A549 (cell line): Measurements from ENCODE around the gene VPS13D. TPM values are rescaled to one million over a fixed set of nuclear protein-coding genes. Genes with fewer than 3 reads are reported as not detected.

Experiments
- ATAC-seq, 2 experiments: fragments of 200-7000 bp in 1 of 2; fragments of >200 bp in 1 of 2; cut with Nextera tagmentation in 1 of 2; cut with Tn5 transposase in 1 of 2; 3 replicates each; pipeline versions ENCODE4 v1.8.0 to v1.9.1; 2018 to 2020; ENCODE audit warnings: mild to moderate bottlenecking in 1 of 2, moderate library complexity in 1 of 2
- CTCF ChIA-PET: fragments of 300-600 bp; sonication (Branson Sonifier 250); formaldehyde crosslinking; extraction: SDS; loops from one replicate; lab custom pipeline; 2021; ENCODE audit warnings: antibody characterized with exemption, inconsistent platforms; lab: Yijun Ruan, JAX
- POLR2A ChIA-PET: fragments of 350-600 bp; formaldehyde crosslinking; extraction: SDS; loops from one replicate; lab custom pipeline; 2021; ENCODE audit warnings: antibody characterized with exemption, inconsistent platforms; lab: Yijun Ruan, JAX
- DNase-seq, 2 experiments: peaks; one replicate each; pipeline versions ENCODE4 v3.0.0 to v3.0.0-alpha.2; 2011 to 2016; ENCODE audit warnings: low read depth in 1 of 2, low spot score in 1 of 2
- FAIRE-seq: peaks from 2 replicates; lab custom pipeline; 2011; peaks lifted over from hg19 to GRCh38; lab: Jason Lieb, UNC
- H3K27ac ChIP-seq, 2 experiments: fragments of >200 bp; sonication (Bioruptor Twin); formaldehyde crosslinking; 3 replicates each; pipeline ENCODE4 v1.5.1; 2016 to 2017
- H3K4me1 ChIP-seq: fragments of >200 bp; sonication (Bioruptor Twin); formaldehyde crosslinking; 3 replicates; pipeline ENCODE4 v1.6.1; 2016
- H3K4me2 ChIP-seq: fragments of >200 bp; sonication (Bioruptor Twin); formaldehyde crosslinking; 3 replicates; pipeline ENCODE4 v1.6.1; 2016
- H3K4me3 ChIP-seq: fragments of >200 bp; sonication (Bioruptor Twin); formaldehyde crosslinking; 3 replicates; pipeline ENCODE4 v1.5.1; 2016
- H3K9me3 ChIP-seq: fragments of >200 bp; sonication (Bioruptor Twin); formaldehyde crosslinking; 3 replicates; pipeline ENCODE4 v1.6.1; 2016
- BCL3 ChIP-seq: fragments of >200 bp; sonication (Bioruptor Twin); formaldehyde crosslinking; IDR thresholded peaks from 3 replicates; pipeline ENCODE4 v1.6.1; 2016
- EP300 ChIP-seq, 2 experiments: fragments of >200 bp; sonication (Bioruptor Twin); formaldehyde crosslinking; IDR thresholded peaks; 2 replicates in 1 of 2; 3 replicates in 1 of 2; pipeline ENCODE4 v1.6.1; 2016 to 2017
- ESRRA ChIP-seq: fragments of 150-350 bp; IDR thresholded peaks from 2 replicates; pipeline ENCODE4 v1.6.1; 2014; ENCODE audit warnings: mild to moderate bottlenecking, low read length, borderline replicate concordance
- FOSB ChIP-seq: fragments of 250-450 bp; sonication (Bioruptor Pico); IDR thresholded peaks from 2 replicates; pipeline ENCODE4 v1.5.0; 2020; ENCODE audit warnings: mild to moderate bottlenecking, moderate library complexity
- FOXS1 ChIP-seq: fragments of 250-450 bp; sonication (Bioruptor Pico); IDR thresholded peaks from 2 replicates; pipeline ENCODE4 v1.5.0; 2020; ENCODE audit warnings: mild to moderate bottlenecking, moderate library complexity
- GATA3 ChIP-seq: IDR thresholded peaks from 2 replicates; pipeline ENCODE4 v1.6.1; 2012; ENCODE audit warnings: borderline replicate concordance
- HOXB13 ChIP-seq: fragments of 250-450 bp; sonication (Bioruptor Pico); IDR thresholded peaks from 2 replicates; pipeline ENCODE4 v1.5.0; 2020; ENCODE audit warnings: low read depth, mild to moderate bottlenecking, moderate library complexity
- REST ChIP-seq: fragments of 200-600 bp; sonication (generic); IDR thresholded peaks from 2 replicates; pipeline ENCODE4 v1.6.1; 2016; ENCODE audit warnings: antibody characterized with exemption, mild to moderate bottlenecking, moderate library complexity
- RFX5 ChIP-seq: fragments of 450-650 bp; IDR thresholded peaks from 2 replicates; pipeline ENCODE4 v1.7.1; 2014; ENCODE audit warnings: antibody characterized with exemption, mild to moderate bottlenecking, moderate library complexity
- RNF2 ChIP-seq: fragments of 200-600 bp; sonication (generic); IDR thresholded peaks from 2 replicates; pipeline ENCODE4 v1.6.1; 2016; ENCODE audit warnings: low read depth, mild to moderate bottlenecking, antibody characterized with exemption, moderate library complexity, borderline replicate concordance
- USF2 ChIP-seq: fragments of 450-650 bp; IDR thresholded peaks from 2 replicates; pipeline ENCODE4 v1.6.1; 2014; ENCODE audit warnings: antibody characterized with exemption
- ZSCAN20 ChIP-seq: fragments of 250-450 bp; sonication (Bioruptor Pico); IDR thresholded peaks from 2 replicates; pipeline ENCODE4 v1.8.0; 2022; ENCODE audit warnings: mild to moderate bottlenecking, moderate library complexity
- WGBS: methylation state at CpG from one replicate; pipeline ENCODE4 v1.1.6; 2017; ENCODE audit errors: missing lambda C conversion rate; 5-methylcytosine and 5-hydroxymethylcytosine counted together
- polyA plus RNA-seq, 4 experiments: library from polyadenylated mRNA; depleted of rRNA in 3 of 4; stranded (reverse); fragments of >200 nt; fragmentation: RNase III in 1 of 4; extraction: RNeasy Plus Mini Kit Qiagen cat#74134 plus additional on column Dnase treatment in 1 of 4; gene quantifications; 2 replicates in 3 of 4; 3 replicates in 1 of 4; pipeline ENCODE4 v1.2.3, GENCODE V29; 2011 to 2017

VPS13D gene
- polyA plus RNA-seq, 2 of the 4 experiments (the other 2 are of a cell fraction): 5.4 to 15.9 TPM

GRCh38 chr1:12532405-12533315, 302.8 kb downstream of the VPS13D start:
- WGBS: 90% methylated on average over 19 of the region's 19 CpGs
- no peak overlapping the region for H3K4me2 ChIP-seq
- no peak overlapping the region for H3K4me3 ChIP-seq
- no peak for ATAC-seq
- CTCF ChIA-PET: interaction anchor here (0.6 kb wide), 1 partner anchor 38 kb away, joined by 3 read pairs; no protein-coding TSS in a partner anchor
- H3K9me3 ChIP-seq: peaks cover 15% of the 10 kb centered on the region
- DNase-seq: no peak
- H3K4me1 ChIP-seq: peaks cover 32% of the 10 kb centered on the region
- H3K27ac ChIP-seq: peak overlapping the region in 1 of 2 experiments; percentile 56; a peak in 2 of 6 replicates
- POLR2A ChIA-PET: no interaction called here
- FAIRE-seq: no peak
- TF ChIP-seq ZSCAN20 (CRISPR knock-in tag): no peak
- TF ChIP-seq FOXS1 (CRISPR knock-in tag): no peak
- TF ChIP-seq RFX5: no peak
- no peak for TF ChIP-seq USF2
- TF ChIP-seq HOXB13 (CRISPR knock-in tag): no peak
- no peak for TF ChIP-seq EP300 (IDR thresholded peaks at IDR 0.05)
- TF ChIP-seq BCL3: no peak

- 42% methylated on average over 1 of the region's 1 CpG for WGBS
Observed at GRCh38 chr1:12536023-12536639, 306.3 kb downstream of the VPS13D start.

More at GRCh38 chr1:12536023-12536639, 306.3 kb downstream of the VPS13D start:
- no peak for ATAC-seq
- H3K27ac ChIP-seq: no peak overlapping the region
- no peak for DNase-seq
- peaks cover 15% of the 10 kb centered on the region for H3K4me1 ChIP-seq
- H3K9me3 ChIP-seq: peaks cover 15% of the 10 kb centered on the region
- FAIRE-seq: no peak
- H3K4me3 ChIP-seq: no peak overlapping the region
- TF ChIP-seq GATA3 (no peak), RFX5 (no peak), HOXB13 (CRISPR knock-in tag) (no peak), FOSB (CRISPR knock-in tag) (no peak), REST (no peak), BCL3 (no peak), ESRRA (no peak), RNF2 (no peak)
- no peak overlapping the region for H3K4me2 ChIP-seq
- CTCF ChIA-PET: no interaction called here
- POLR2A ChIA-PET: no interaction called here
